HepG2 (cell line): ENCODE results near the gene NEK7. TPM values are rescaled to one million over a fixed set of nuclear protein-coding genes. Genes with fewer than 3 reads are reported as not detected.

Source experiments
- ATAC-seq: fragments of 200-7000 bp; cut with Tn5 transposase; 3 replicates; pipeline ENCODE4 v1.9.1; 2020; ENCODE audit warnings: mild to moderate bottlenecking, moderate library complexity
- BruUV-seq: library from RNA; stranded (reverse); fragments of 400-500 nt; replicated peaks from 2 replicates; lab custom pipeline; 2021; lab: Mats Ljungman, UMichigan
- CTCF ChIA-PET: fragments of 300-600 bp; formaldehyde crosslinking; extraction: SDS; loops from one replicate; lab custom pipeline; 2021; ENCODE audit warnings: low total read pairs, inconsistent platforms, low intra/inter-chr PET ratio; lab: Yijun Ruan, JAX
- POLR2A ChIA-PET: fragments of 350-600 bp; sonication (Branson Sonifier 250); formaldehyde crosslinking; loops from one replicate; lab custom pipeline; 2020; ENCODE audit warnings: antibody characterized with exemption, inconsistent platforms; lab: Yijun Ruan, JAX
- DNase-seq: peaks from one replicate; pipeline ENCODE4 v3.0.0-alpha.2; 2015; ENCODE audit warnings: low spot score
- FAIRE-seq: peaks from 3 replicates; lab custom pipeline; 2011; peaks lifted over from hg19 to GRCh38; lab: Jason Lieb, UNC
- H2AFZ ChIP-seq: one replicate; pipeline ENCODE4 v1.6.1; 2011; ENCODE audit warnings: low read length, inconsistent platforms
- H3K27ac ChIP-seq: fragments of 300-600 bp; 3 replicates; pipeline ENCODE4 v1.8.0; 2011; ENCODE audit warnings: mixed run types, mild to moderate bottlenecking, mixed read lengths, low read length, inconsistent platforms; ENCODE audit not compliant: insufficient read depth; ENCODE audit errors: extremely low read length
- H3K27me3 ChIP-seq, 2 experiments: fragments of 200-600 bp in 1 of 2; 2 replicates in 1 of 2; 3 replicates in 1 of 2; pipeline versions ENCODE4 v1.6.0 to v1.8.0; 2011; ENCODE audit warnings: low read length in 2 of 2, mild to moderate bottlenecking in 2 of 2, moderate library complexity in 2 of 2, inconsistent platforms in 1 of 2; ENCODE audit not compliant: insufficient read depth in 2 of 2, control insufficient read depth in 1 of 2
- H3K36me3 ChIP-seq, 2 experiments: fragments of 200-600 bp in 1 of 2; replicated peaks in 1 of 2; 2 replicates in 1 of 2; 3 replicates in 1 of 2; pipeline versions ENCODE4 v1.5.1 to v1.8.0; 2011; ENCODE audit warnings: low read length in 2 of 2, inconsistent platforms in 1 of 2; ENCODE audit not compliant: insufficient read depth in 2 of 2, control insufficient read depth in 1 of 2
- H3K4me1 ChIP-seq: 2 replicates; pipeline ENCODE4 v1.5.1; 2012; ENCODE audit warnings: low read length, inconsistent platforms; ENCODE audit not compliant: insufficient read depth
- H3K4me2 ChIP-seq: 2 replicates; pipeline ENCODE4 v1.6.0; 2011; ENCODE audit warnings: low read depth, low read length, inconsistent platforms
- H3K4me3 ChIP-seq, 3 experiments: fragments of 200-600 bp in 1 of 3; sonication (generic), shearing (Covaris generic) in 1 of 3; replicated peaks in 1 of 3; 2 replicates each; pipeline ENCODE4 v1.5.1; 2011 to 2016; ENCODE audit warnings: low read length in 3 of 3, inconsistent platforms in 2 of 3, low read depth in 2 of 3, mild to moderate bottlenecking in 2 of 3, control low read depth in 1 of 3, mixed read lengths in 1 of 3; ENCODE audit not compliant: insufficient read depth in 1 of 3
- H3K79me2 ChIP-seq: one replicate; pipeline ENCODE4 v1.6.1; 2011; ENCODE audit warnings: low read length, inconsistent platforms; ENCODE audit not compliant: insufficient read depth
- H3K9ac ChIP-seq: 2 replicates; pipeline ENCODE4 v1.6.0; 2011; ENCODE audit warnings: mild to moderate bottlenecking, low read depth, low read length, inconsistent platforms; ENCODE audit not compliant: insufficient read depth
- H3K9me3 ChIP-seq: 2 replicates; pipeline ENCODE4 v1.5.1; 2012; ENCODE audit warnings: mild to moderate bottlenecking, low read length
- H4K20me1 ChIP-seq: 2 replicates; pipeline ENCODE4 v1.6.0; 2011; ENCODE audit warnings: inconsistent platforms, mild to moderate bottlenecking, low read length, moderate library complexity; ENCODE audit not compliant: insufficient read depth
- BORCS8-MEF2B ChIP-seq: sonication (generic); formaldehyde crosslinking; IDR thresholded peaks from 2 replicates; pipeline ENCODE4 v1.8.0; 2022; ENCODE audit warnings: mild to moderate bottlenecking, missing genetic modification reagents
- ELF1 ChIP-seq: sonication (generic); formaldehyde crosslinking; IDR thresholded peaks from 2 replicates; pipeline ENCODE4 v1.4.0; 2020; ENCODE audit warnings: missing genetic modification reagents
- FOXK2 ChIP-seq: fragments of 450-650 bp; IDR thresholded peaks from 2 replicates; pipeline ENCODE4 v1.6.1; 2016
- HCFC1 ChIP-seq: fragments of 150-350 bp; IDR thresholded peaks from 2 replicates; pipeline ENCODE4 v1.6.1; 2014; ENCODE audit warnings: low read depth, low read length
- HDAC1 ChIP-seq: sonication (generic); formaldehyde crosslinking; IDR thresholded peaks from 2 replicates; pipeline ENCODE4 v1.5.1; 2020; ENCODE audit warnings: mild to moderate bottlenecking, missing genetic modification reagents
- JUND ChIP-seq: sonication (generic); formaldehyde crosslinking; IDR thresholded peaks from 2 replicates; pipeline ENCODE4 v1.8.0; 2022; ENCODE audit warnings: mild to moderate bottlenecking, missing genetic modification reagents
- MATR3 ChIP-seq: sonication (generic); formaldehyde crosslinking; IDR thresholded peaks from 2 replicates; pipeline ENCODE4 v1.4.0; 2020; ENCODE audit warnings: missing genetic modification reagents
- NFE2 ChIP-seq: sonication (generic); formaldehyde crosslinking; IDR thresholded peaks from 2 replicates; pipeline ENCODE4 v1.4.0; 2020; ENCODE audit warnings: missing genetic modification reagents
- RARG ChIP-seq: sonication (generic); formaldehyde crosslinking; IDR thresholded peaks from 2 replicates; pipeline ENCODE4 v1.4.0; 2020; ENCODE audit warnings: low read depth, mild to moderate bottlenecking, missing genetic modification reagents
- RNF2 ChIP-seq: fragments of 450-650 bp; conservative IDR thresholded peaks from 2 replicates; pipeline ENCODE4 v1.6.1; 2016; ENCODE audit warnings: low read depth
- SRY ChIP-seq: sonication (generic); formaldehyde crosslinking; IDR thresholded peaks from 2 replicates; pipeline ENCODE4 v1.8.0; 2022; ENCODE audit warnings: mild to moderate bottlenecking, missing genetic modification reagents
- ZFX ChIP-seq: sonication (generic); formaldehyde crosslinking; IDR thresholded peaks from 2 replicates; pipeline ENCODE4 v1.4.0; 2020; ENCODE audit warnings: mild to moderate bottlenecking, low read depth, missing genetic modification reagents, moderate library complexity
- ZNF550 ChIP-seq: sonication (generic); formaldehyde crosslinking; IDR thresholded peaks from 2 replicates; pipeline ENCODE4 v1.4.0; 2020; ENCODE audit warnings: mild to moderate bottlenecking, missing genetic modification reagents, borderline replicate concordance
- ZNF761 ChIP-seq: sonication (generic); formaldehyde crosslinking; conservative IDR thresholded peaks from 2 replicates; pipeline ENCODE4 v1.4.0; 2020; ENCODE audit warnings: mild to moderate bottlenecking, missing genetic modification reagents
- ZNF788 ChIP-seq: sonication (generic); formaldehyde crosslinking; IDR thresholded peaks from 2 replicates; pipeline ENCODE4 v1.5.0; 2020; ENCODE audit warnings: mild to moderate bottlenecking, missing genetic modification reagents, borderline replicate concordance
- WGBS: methylation state at CpG from one replicate; pipeline ENCODE4 v1.1.6; 2017; ENCODE audit warnings: low lambda C conversion rate; 5-methylcytosine and 5-hydroxymethylcytosine counted together
- in situ Hi-C: cut with HindIII; loops from 2 replicates; pipeline ENCODE4 v1.10.0; 2017; ENCODE audit warnings: low pct_unique_long_range_greater_than_20kb; ENCODE audit not compliant: extremely low pct_ligation_motif_present
- intact Hi-C: fragments of 100-400 bp; cut with micrococcal nuclease; formaldehyde crosslinking; loops from one replicate; pipeline ENCODE4 v1.10.0; 2022; ENCODE audit not compliant: unreplicated experiment
- polyA plus RNA-seq, 8 experiments: library from polyadenylated mRNA; depleted of rRNA in 3 of 8; stranded (reverse) in 7 of 8; unstranded in 1 of 8; fragments of >200 nt; fragmentation: Illumina TruSeq in 4 of 8; extraction: Trizol in 4 of 8; gene quantifications; 2 replicates each; pipeline versions ENCODE4 v1.2.1 to v1.2.3, GENCODE V29; 2011 to 2016; ENCODE audit warnings: low read depth in 4 of 8, missing spikeins in 1 of 8, mixed read lengths in 1 of 8; ENCODE audit not compliant: insufficient read depth in 1 of 8
- total RNA-seq, 5 experiments: library from RNA; depleted of rRNA; stranded (reverse); fragments of >200 nt; fragmentation: Illumina TruSeq; extraction: Trizol; gene quantifications; 2 replicates each; pipeline ENCODE4 v1.2.3, GENCODE V29; 2016; ENCODE audit warnings: low read depth in 1 of 5
- TF ChIP-seq, protein P1 (sequence below): fragments of 450-650 bp; IDR thresholded peaks from 2 replicates; pipeline ENCODE4 v1.6.1; 2016
- TF ChIP-seq, protein P2 (sequence below): sonication (generic); formaldehyde crosslinking; IDR thresholded peaks from 2 replicates; pipeline ENCODE4 v1.5.0; 2020; ENCODE audit warnings: mild to moderate bottlenecking, missing genetic modification reagents
- TF ChIP-seq, protein P3 (sequence below): sonication (generic); formaldehyde crosslinking; IDR thresholded peaks from 2 replicates; pipeline ENCODE4 v1.9.0; 2021; ENCODE audit warnings: missing genetic modification reagents, borderline replicate concordance

Gene NEK7
- total and polyA plus RNA-seq, 2 of the 13 experiments (the other 11 are each of a cell fraction or from before 2014, with no cell fraction given) = 18.1 to 19.2 TPM

DNA sequence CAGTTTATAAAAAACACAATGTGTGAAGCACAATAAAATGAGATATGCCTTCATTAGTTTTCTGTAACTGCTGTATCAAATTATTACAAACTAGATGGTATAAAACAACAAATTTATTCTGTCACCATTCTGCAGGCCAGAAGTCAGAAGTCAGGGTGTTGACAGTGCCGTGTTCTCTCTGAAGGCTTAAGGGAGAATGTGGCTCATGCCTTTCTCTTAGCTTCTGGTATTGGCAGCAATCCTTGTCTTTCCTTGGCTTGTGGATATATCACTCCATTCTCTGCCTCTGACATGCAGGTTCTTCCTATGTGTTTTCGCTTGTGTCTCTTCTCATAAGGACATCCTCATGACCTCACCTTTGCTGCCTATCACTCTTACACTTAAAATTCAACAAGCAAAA lies 10.1 kb downstream of the NEK7 start:
- POLR2A ChIA-PET = no interaction called here
- H3K27me3 ChIP-seq = no peaks in the 10 kb centered on the region
- peaks cover 46% of the 10 kb centered on the region for H3K4me1 ChIP-seq
- 100% methylated on average over 2 of the region's 2 CpGs for WGBS
- no peak overlapping the region for H3K9ac ChIP-seq
- no TSS peak for BruUV-seq
- TF ChIP-seq ZNF788 (CRISPR knock-in tag) (no peak), ZNF761 (CRISPR knock-in tag) (no peak), HDAC1 (no peak), RNF2 (no peak), FOXK2 (no peak), SRY (no peak), ZNF550 (no peak), MATR3 (no peak), ELF1 (no peak), HCFC1 (no peak), BORCS8-MEF2B (CRISPR knock-in tag) (no peak), NFE2 (no peak), JUND (no peak), RARG (CRISPR knock-in tag) (no peak), ZFX (CRISPR knock-in tag) (no peak)
- TF ChIP-seq, protein P1, sequence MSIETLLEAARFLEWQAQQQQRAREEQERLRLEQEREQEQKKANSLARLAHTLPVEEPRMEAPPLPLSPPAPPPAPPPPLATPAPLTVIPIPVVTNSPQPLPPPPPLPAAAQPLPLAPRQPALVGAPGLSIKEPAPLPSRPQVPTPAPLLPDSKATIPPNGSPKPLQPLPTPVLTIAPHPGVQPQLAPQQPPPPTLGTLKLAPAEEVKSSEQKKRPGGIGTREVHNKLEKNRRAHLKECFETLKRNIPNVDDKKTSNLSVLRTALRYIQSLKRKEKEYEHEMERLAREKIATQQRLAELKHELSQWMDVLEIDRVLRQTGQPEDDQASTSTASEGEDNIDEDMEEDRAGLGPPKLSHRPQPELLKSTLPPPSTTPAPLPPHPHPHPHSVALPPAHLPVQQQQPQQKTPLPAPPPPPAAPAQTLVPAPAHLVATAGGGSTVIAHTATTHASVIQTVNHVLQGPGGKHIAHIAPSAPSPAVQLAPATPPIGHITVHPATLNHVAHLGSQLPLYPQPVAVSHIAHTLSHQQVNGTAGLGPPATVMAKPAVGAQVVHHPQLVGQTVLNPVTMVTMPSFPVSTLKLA = no peak
- TF ChIP-seq, protein P2, sequence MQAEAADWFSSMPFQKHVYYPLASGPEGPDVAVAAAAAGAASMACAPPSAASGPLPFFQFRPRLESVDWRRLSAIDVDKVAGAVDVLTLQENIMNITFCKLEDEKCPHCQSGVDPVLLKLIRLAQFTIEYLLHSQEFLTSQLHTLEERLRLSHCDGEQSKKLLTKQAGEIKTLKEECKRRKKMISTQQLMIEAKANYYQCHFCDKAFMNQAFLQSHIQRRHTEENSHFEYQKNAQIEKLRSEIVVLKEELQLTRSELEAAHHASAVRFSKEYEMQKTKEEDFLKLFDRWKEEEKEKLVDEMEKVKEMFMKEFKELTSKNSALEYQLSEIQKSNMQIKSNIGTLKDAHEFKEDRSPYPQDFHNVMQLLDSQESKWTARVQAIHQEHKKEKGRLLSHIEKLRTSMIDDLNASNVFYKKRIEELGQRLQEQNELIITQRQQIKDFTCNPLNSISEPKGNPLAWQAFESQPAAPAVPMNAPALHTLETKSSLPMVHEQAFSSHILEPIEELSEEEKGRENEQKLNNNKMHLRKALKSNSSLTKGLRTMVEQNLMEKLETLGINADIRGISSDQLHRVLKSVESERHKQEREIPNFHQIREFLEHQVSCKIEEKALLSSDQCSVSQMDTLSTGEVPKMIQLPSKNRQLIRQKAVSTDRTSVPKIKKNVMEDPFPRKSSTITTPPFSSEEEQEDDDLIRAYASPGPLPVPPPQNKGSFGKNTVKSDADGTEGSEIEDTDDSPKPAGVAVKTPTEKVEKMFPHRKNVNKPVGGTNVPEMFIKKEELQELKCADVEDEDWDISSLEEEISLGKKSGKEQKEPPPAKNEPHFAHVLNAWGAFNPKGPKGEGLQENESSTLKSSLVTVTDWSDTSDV = no peak
- TF ChIP-seq, protein P3, sequence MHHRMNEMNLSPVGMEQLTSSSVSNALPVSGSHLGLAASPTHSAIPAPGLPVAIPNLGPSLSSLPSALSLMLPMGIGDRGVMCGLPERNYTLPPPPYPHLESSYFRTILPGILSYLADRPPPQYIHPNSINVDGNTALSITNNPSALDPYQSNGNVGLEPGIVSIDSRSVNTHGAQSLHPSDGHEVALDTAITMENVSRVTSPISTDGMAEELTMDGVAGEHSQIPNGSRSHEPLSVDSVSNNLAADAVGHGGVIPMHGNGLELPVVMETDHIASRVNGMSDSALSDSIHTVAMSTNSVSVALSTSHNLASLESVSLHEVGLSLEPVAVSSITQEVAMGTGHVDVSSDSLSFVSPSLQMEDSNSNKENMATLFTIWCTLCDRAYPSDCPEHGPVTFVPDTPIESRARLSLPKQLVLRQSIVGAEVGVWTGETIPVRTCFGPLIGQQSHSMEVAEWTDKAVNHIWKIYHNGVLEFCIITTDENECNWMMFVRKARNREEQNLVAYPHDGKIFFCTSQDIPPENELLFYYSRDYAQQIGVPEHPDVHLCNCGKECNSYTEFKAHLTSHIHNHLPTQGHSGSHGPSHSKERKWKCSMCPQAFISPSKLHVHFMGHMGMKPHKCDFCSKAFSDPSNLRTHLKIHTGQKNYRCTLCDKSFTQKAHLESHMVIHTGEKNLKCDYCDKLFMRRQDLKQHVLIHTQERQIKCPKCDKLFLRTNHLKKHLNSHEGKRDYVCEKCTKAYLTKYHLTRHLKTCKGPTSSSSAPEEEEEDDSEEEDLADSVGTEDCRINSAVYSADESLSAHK = no peak
- H3K27ac ChIP-seq = no peak overlapping the region
- H4K20me1 ChIP-seq = no peaks in the 10 kb centered on the region
- no peak overlapping the region for H3K4me2 ChIP-seq
- DNase-seq = no peak
- no peak overlapping the region for H2AFZ ChIP-seq
- no peaks in the 10 kb centered on the region for H3K36me3 ChIP-seq
- intact Hi-C loops (no loop called here), in situ Hi-C loops (no loop called here)
- no peak overlapping the region for H3K4me3 ChIP-seq
- CTCF ChIA-PET = no interaction called here
- H3K79me2 ChIP-seq = peaks cover 91% of the 10 kb centered on the region
- no peak for FAIRE-seq
- no peaks in the 10 kb centered on the region for H3K9me3 ChIP-seq
- no peak for ATAC-seq
